Uterus (tissue), 4 donors: ENCODE results near the gene PIP4K2B. TPM values are rescaled to one million over a fixed set of nuclear protein-coding genes. Genes with fewer than 3 reads are reported as not detected.
"Not testable (repeated sequence)": the region's sequence is repeated elsewhere in the genome, so short reads cannot be mapped to it uniquely, and the experiment has no call there.

Experiments
- DNase-seq, 2 donors: peaks; one replicate each; pipeline ENCODE4 v3.0.0-alpha.2; 2019 to 2020
- H3K27ac ChIP-seq, 2 donors: fragments of 200-600 bp; sonication (generic); 1 replicate in 1 of 2; 2 replicates in 1 of 2; pipeline ENCODE4 v1.5.1; 2016 to 2018
- H3K27me3 ChIP-seq, 2 donors: fragments of 200-600 bp; sonication (generic); one replicate each; pipeline ENCODE4 v1.5.1; 2018 to 2019; ENCODE audit warnings: control low read depth in 1 of 2
- H3K36me3 ChIP-seq, 2 donors: fragments of 200-600 bp; sonication (generic); one replicate each; pipeline ENCODE4 v1.5.1; 2019; ENCODE audit warnings: control low read depth in 1 of 2
- H3K4me1 ChIP-seq, 2 donors: fragments of 200-600 bp; sonication (generic); one replicate each; pipeline ENCODE4 v1.5.1; 2018 to 2019; ENCODE audit warnings: control low read depth in 1 of 2
- H3K4me3 ChIP-seq, 2 donors: fragments of 200-600 bp; sonication (generic); 1 replicate in 1 of 2; 2 replicates in 1 of 2; pipeline ENCODE4 v1.5.1; 2018 to 2019; ENCODE audit warnings: mild to moderate bottlenecking in 1 of 2
- H3K9me3 ChIP-seq, 2 donors: fragments of 200-600 bp; sonication (generic); one replicate each; pipeline ENCODE4 v1.5.1; 2019; ENCODE audit warnings: control low read depth in 1 of 2
- CTCF ChIP-seq, 4 experiments: fragments of 200-600 bp in 2 of 4; fragments of 450-650 bp in 2 of 4; sonication (generic) in 2 of 4; IDR thresholded peaks; one replicate each; pipeline ENCODE4 v1.5.1; 2016 to 2019; ENCODE audit warnings: antibody characterized with exemption in 4 of 4, mild to moderate bottlenecking in 2 of 4, moderate library complexity in 1 of 4
- POLR2A ChIP-seq, 2 donors: fragments of 450-650 bp; IDR thresholded peaks; one replicate each; pipeline ENCODE4 v1.6.1; 2016; ENCODE audit warnings: antibody characterized with exemption in 2 of 2, mild to moderate bottlenecking in 1 of 2, moderate library complexity in 1 of 2
- intact Hi-C: fragments of 100-400 bp; cut with DNase I; formaldehyde crosslinking; loops from one replicate; pipeline ENCODE4 v1.15.1; 2023; ENCODE audit warnings: low total_unique reads
- total RNA-seq, 4 donors: library from RNA; depleted of rRNA in 3 of 4; stranded (reverse); fragments of >200 nt in 3 of 4; gene quantifications; one replicate each; pipeline versions ENCODE4 v1.1.0 to v1.2.4, GENCODE V29; 2014 to 2023
- donor health status: DM: yes; HTN: yes; CAD: no.

Gene PIP4K2B
- total RNA-seq, 4 donors from 2014 or later, result 23.2 to 89.5 (median 42.3) TPM

GRCh38 chr17:38791162-38791561 is 8.2 kb downstream of the PIP4K2B start:
- intact Hi-C loops, result no loop called here

GRCh38 chr17:38790148-38790707 is 9.1 kb downstream of the PIP4K2B start:
- intact Hi-C loops, DNase-seq, H3K27me3 ChIP-seq, H3K4me3 ChIP-seq, H3K4me1 ChIP-seq, H3K9me3 ChIP-seq, H3K36me3 ChIP-seq, H3K27ac ChIP-seq: not testable (repeated sequence)

More at GRCh38 chr17:38791162-38791561, 8.2 kb downstream of the PIP4K2B start:
- no peak for TF ChIP-seq CTCF (IDR thresholded peaks at IDR 0.05)
- no peak for TF ChIP-seq POLR2A (IDR thresholded peaks at IDR 0.05)
- Histone ChIP-seq H3K4me1 (peaks cover 0 to 10% of the 10 kb centered on the region in 2 donors), H3K27me3 (no peaks in the 10 kb centered on the region), H3K4me3 (no peak overlapping the region), H3K9me3 (no peaks in the 10 kb centered on the region), H3K36me3 (no peaks in the 10 kb centered on the region), H3K27ac (no peak overlapping the region)
- DNase-seq, result no peak

GRCh38 chr17:38789185-38789584 is 10.2 kb downstream of the PIP4K2B start:
- no peak for DNase-seq
- TF ChIP-seq POLR2A (IDR thresholded peaks at IDR 0.05) (no peak), CTCF (IDR thresholded peaks at IDR 0.05) (no peak)
- H3K9me3 ChIP-seq, result no peaks in the 10 kb centered on the region

GRCh38 chr17:38787999-38788398 is 11.4 kb downstream of the PIP4K2B start:
- H3K36me3 ChIP-seq, H3K4me1 ChIP-seq, H3K27me3 ChIP-seq, intact Hi-C loops, DNase-seq, H3K9me3 ChIP-seq, H3K27ac ChIP-seq, H3K4me3 ChIP-seq: not testable (repeated sequence)

More at GRCh38 chr17:38789185-38789584, 10.2 kb downstream of the PIP4K2B start:
- no peak overlapping the region for H3K27ac ChIP-seq
- H3K4me3 ChIP-seq, result no peak overlapping the region
- H3K27me3 ChIP-seq, result no peaks in the 10 kb centered on the region
- intact Hi-C loops, result no loop called here
- peaks cover 0 to 5% of the 10 kb centered on the region in 2 donors for H3K4me1 ChIP-seq
- no peaks in the 10 kb centered on the region for H3K36me3 ChIP-seq

- no peak overlapping the region for H3K27ac ChIP-seq
- H3K36me3 ChIP-seq, result no peaks in the 10 kb centered on the region
- intact Hi-C loops, result no loop called here
Measured at GRCh38 chr17:38786372-38786771, 13.0 kb downstream of the PIP4K2B start.

GRCh38 chr17:38783227-38783626 is 16.1 kb downstream of the PIP4K2B start:
- TF ChIP-seq POLR2A (IDR thresholded peaks at IDR 0.05) (no peak), CTCF (IDR thresholded peaks at IDR 0.05) (no peak)
- Histone ChIP-seq H3K9me3 (no peaks in the 10 kb centered on the region), H3K36me3 (no peaks in the 10 kb centered on the region), H3K4me3 (no peak overlapping the region), H3K27me3 (no peaks in the 10 kb centered on the region), H3K4me1 (no peaks in the 10 kb centered on the region), H3K27ac (no peak overlapping the region)
- intact Hi-C loops, result no loop called here
- no peak for DNase-seq

More at GRCh38 chr17:38786372-38786771, 13.0 kb downstream of the PIP4K2B start:
- Histone ChIP-seq H3K27me3 (no peaks in the 10 kb centered on the region), H3K4me3 (no peak overlapping the region), H3K4me1 (peaks cover 0 to 5% of the 10 kb centered on the region in 2 donors), H3K9me3 (no peaks in the 10 kb centered on the region)
- DNase-seq, result no peak
- TF ChIP-seq POLR2A (IDR thresholded peaks at IDR 0.05) (no peak), CTCF (IDR thresholded peaks at IDR 0.05) (no peak)
